HG02642 (cell line): Measurements from ENCODE around the gene HSPH1.
A peak's percentile ranks its signal among the peaks of the same experiment; 100 is the strongest.

Experiments
- ATAC-seq: cut with Tn5 transposase; IDR thresholded peaks from one replicate; pipeline ENCODE4 v1.9.1; 2021; ENCODE audit warnings: mild to moderate bottlenecking; ENCODE audit not compliant: unreplicated experiment, poor library complexity

Gene HSPH1

DNA sequence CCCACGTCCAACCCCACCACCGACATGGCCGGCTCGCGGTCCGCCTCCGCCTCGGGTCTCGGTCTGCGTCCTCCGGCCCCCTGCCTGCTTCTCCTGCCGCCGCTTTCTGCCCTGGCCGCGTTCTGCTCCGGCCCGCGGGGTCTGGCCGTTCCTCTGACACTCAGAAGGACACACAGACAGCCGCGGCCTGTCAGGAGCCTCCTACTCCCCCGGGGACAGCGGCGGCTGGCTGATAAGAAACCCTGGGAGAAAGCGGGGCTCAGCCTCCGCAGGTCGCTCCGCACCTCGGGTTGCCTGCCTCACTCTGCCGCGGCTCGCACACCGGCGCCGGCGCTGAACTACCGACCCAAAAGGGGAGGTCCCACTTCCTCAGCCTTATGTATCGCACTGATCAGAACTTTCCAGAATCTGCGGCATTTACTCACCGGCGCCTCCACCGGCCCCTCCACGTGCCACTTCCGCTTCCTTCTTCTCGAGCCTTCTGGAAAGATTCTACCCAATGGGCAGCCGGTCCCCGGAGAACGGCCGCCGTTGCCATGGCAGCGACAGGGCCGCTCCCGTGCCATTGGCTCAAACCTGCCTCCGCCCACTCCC, at the start of gene HSPH1:
Gene HSPH1 (minus strand): TSS at position 348 of the 594 bp plus-strand sequence. CDS start 322 bp downstream, at position 26.
- ATAC-seq = peak; percentile 88

DNA sequence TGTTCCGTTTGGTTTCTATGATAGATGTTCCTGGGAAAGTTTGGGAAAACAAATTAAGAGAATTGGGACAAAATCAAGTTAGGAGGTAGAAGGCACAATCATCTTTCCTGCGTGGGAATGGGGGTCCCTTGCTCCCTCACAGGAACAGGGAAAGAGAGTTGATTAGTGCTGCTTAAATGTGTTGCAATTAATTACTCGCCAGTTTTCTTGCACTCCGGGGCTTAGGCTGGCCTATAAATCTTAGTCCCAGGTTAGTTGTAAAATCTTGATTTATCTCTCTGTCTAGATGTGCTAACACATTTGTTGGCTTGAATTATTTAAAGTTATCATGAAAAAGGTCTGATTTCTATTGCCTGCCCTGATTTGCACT, 48.1 kb upstream of the HSPH1 start:
- ATAC-seq = no peak

- ATAC-seq = no peak
Measured at GRCh38 chr13:31209172-31209840, 47.6 kb upstream of the HSPH1 start.

- ATAC-seq = no peak
Measured at GRCh38 chr13:31208559-31209122, 46.9 kb upstream of the HSPH1 start.

- no peak for ATAC-seq
Measured at GRCh38 chr13:31207661-31208552, 46.2 kb upstream of the HSPH1 start.

DNA sequence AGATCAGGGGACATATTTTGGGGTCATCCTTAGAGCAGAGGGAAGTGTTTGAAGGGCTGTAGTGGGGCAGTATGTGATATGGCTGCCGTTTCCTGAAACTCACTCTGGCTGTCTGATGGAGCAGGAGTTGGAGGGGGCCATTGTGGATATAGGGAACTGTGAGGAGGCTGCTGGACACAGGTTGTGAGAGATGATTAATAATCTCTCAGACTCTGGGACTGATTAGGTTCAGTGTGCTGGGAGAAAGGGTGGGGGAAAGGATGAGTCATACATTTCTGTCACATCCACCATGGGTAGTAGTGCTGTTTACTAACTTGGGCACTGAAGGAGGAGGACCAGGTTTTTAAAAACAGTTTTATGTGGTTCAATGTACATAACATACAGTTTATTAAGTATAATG, 42.9 kb upstream of the HSPH1 start:
- ATAC-seq = no peak

DNA sequence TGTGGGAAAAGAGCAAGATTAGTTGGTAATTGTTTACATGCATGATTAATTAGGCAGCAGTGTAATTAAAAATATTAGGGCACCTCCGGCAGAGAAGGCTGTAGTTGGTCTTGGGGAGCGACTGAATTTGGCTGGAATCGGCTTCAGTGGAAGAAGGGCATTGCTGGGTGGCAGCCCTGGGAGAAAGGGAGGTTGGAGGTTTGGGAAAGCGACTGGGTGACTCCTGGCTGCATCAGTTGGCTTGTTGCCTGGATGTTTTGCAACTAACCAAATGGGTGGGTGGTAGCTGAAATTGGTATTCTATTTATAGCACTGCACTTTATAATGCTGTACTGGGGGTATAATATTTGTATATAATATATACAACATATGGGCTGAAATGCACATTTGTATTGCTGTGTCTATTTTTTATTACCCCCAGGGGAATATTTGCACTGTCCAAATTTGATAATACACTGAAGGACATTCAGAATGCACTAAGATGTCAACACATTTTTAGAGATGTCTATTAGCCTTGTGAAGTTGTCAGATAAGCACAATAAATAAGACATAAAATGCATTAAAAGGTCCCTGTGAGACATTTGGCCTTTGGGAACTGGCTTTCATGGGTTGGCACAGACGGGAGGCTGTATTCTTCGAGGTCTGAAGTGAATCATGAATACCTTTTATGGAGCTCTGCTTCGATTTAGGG, 39.8 kb upstream of the HSPH1 start:
- ATAC-seq = no peak

DNA sequence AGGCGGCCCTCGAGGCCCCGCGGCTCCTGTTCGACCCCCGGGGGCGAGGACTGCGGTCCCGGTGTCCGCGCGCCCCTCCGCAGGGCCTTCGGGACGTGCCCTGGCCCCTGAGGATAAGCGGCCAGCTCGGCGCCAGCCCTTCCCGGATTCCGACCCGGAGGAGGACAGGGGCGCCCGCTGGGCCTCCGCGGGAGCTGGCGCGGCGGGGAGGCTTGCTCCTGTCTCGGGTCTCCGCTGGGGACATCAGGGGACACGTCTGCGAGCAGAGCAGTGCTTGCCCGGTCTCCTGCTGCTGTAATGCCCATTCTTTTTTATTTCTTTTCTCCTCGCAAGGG, 38.9 kb upstream of the HSPH1 start:
- peak; percentile 26 for ATAC-seq

GRCh38 chr13:31199849-31200636, 38.3 kb upstream of the HSPH1 start, which contains the start of gene B3GLCT:
TSS of gene B3GLCT (plus strand) at chr13:31199975. CDS start at chr13:31200085, 110 bp downstream.
- ATAC-seq = peak; percentile 89

GRCh38 chr13:31199527-31199848, 37.8 kb upstream of the HSPH1 start:
- no peak for ATAC-seq

GRCh38 chr13:31198519-31198918, 36.8 kb upstream of the HSPH1 start:
- ATAC-seq = no peak

DNA sequence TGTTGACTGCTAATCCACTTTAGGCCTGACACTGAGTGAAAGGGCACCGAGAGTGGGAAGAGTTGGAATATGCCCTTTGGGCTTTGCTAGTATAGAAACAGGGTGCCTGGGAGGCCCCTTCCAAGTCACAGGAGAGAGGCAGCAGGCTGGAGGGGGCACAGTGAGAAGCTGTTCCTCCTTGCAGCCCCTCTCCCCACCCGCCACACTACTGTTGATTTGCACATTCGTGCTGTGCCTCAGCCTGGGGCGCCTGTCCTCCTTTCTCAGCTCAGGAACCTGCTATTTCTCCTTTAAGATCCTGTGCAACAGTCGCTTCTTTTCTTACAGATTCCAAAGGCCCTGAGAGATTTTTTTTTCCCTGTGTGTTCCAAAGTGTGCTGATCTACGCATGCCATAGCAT, 35.3 kb upstream of the HSPH1 start:
- ATAC-seq = no peak

DNA sequence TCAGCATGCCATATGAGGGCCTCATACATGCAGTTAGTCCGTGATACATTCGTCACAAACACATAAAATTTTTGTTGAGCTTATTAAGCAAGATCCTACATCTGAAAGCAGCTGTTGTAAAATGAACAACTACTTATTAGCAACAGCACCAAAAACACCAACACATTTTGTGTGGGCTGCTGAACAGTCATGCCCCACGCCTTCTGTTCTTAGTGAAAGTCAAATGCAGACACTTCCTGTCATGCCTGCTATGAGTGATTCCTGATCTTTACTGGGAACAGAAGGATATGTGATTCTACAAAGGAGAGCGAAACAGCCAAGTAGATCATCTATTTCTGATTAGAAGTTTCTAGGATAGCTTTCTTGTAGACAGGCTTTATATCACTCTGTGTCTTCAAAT, 33.9 kb upstream of the HSPH1 start:
- ATAC-seq = no peak

- no peak for ATAC-seq
Measured at GRCh38 chr13:31192306-31192705, 30.6 kb upstream of the HSPH1 start.

DNA sequence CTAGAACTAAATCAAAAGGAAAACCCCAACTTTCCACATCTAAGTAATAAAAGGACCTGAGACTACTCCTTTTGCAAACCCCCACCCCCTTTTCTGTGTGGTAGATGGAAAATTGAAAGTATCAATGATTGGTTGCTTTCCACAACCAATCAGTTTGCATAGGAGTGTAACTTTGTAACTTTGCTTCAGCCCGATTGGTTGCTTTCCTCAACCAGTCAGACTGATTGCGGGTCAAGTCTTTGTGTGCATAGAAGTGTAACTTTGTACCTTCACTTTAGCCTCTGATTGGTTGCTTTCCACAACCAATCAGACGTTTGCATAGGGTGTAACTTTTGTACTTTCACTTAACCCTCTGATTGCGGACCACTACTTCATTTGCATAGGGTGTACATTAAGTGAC, 30.0 kb upstream of the HSPH1 start:
- ATAC-seq = no peak

DNA sequence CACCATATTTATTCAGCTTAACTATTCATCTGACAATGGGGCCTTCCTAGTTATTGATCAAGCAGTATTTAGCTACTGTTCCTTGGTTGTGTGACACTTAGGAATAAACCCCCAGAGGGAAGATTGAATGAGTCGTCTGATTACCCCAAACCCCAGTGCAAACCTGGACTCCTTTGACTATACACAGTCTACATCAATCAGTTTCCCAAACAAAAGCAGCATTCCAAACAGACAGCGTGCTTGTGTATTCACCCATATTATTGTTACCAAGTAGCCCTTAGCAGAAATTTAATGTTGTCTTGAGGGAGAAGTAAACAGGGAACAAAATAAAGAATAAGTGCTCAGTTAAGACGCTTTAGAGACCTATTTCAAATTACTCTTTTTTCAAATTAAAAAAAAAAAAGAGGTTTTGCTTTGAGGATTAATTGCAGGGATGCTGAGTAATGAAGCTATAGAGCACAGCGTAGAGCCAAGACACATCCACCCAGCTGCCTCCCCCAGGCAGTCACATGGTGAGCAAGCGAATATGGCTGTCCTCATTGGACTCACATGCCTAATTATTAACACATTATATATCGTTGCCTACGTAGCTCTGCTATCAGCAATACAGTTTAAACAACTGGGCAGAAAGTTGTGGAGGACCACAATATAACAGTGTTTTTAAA, 23.4 kb upstream of the HSPH1 start:
- ATAC-seq = no peak

DNA sequence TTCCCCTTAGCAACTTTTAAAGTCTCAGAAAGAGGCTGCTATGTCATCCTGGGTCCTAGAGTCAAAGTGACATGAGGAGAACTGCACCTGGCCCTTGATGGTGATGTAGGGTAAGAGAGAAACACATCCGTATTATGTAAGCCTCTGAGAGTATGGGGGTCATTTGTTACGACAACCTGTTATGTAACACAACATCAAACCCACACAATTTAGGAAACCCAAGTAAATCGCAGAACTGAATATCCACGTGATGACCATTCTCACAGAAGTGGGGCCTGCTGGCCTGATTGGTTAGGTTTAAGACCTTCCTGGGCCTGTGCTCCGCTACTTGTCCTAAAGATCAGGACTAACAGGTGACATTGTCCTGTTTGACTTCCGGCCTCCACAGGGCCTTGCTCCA, 22.7 kb upstream of the HSPH1 start:
- ATAC-seq = no peak

GRCh38 chr13:31182987-31183386, 21.3 kb upstream of the HSPH1 start:
- no peak for ATAC-seq

- no peak for ATAC-seq
Measured at GRCh38 chr13:31179754-31180153, 18.1 kb upstream of the HSPH1 start.
